Hepatocyte (in vitro differentiated cells): ENCODE measurements around the gene MN1.

Experiments
- CTCF ChIP-seq: fragments of 200-600 bp; sonication (generic); IDR thresholded peaks from 2 replicates; pipeline ENCODE4 v1.5.1; 2016; ENCODE audit warnings: antibody characterized with exemption, mild to moderate bottlenecking; ENCODE audit not compliant: poor library complexity
- EZH2 ChIP-seq: fragments of 200-600 bp; sonication (generic); IDR thresholded peaks from 2 replicates; pipeline ENCODE4 v1.6.1; 2016; ENCODE audit warnings: antibody characterized with exemption, mild to moderate bottlenecking, borderline replicate concordance

- TF ChIP-seq CTCF = no peak
- no peak for TF ChIP-seq EZH2
These were observed 55.7 kb downstream of the MN1 start for GRCh38 chr22:27745809-27746208.
